Osteoblast (primary cell): ENCODE data around the gene UBQLN1. TPM values are rescaled to one million over a fixed set of nuclear protein-coding genes. Genes with fewer than 3 reads are reported as not detected.

ENCODE experiments used
- DNase-seq: peaks from one replicate; pipeline ENCODE4 v3.0.0; 2011; ENCODE audit warnings: low spot score, mixed read lengths; ENCODE audit not compliant: insufficient read length; ENCODE audit errors: missing footprints
- H2AFZ ChIP-seq: 2 replicates; pipeline ENCODE4 v1.6.0; 2011; ENCODE audit warnings: mild to moderate bottlenecking, low read length
- H3K27ac ChIP-seq: 2 replicates; pipeline ENCODE4 v1.5.1; 2011; ENCODE audit warnings: mild to moderate bottlenecking, low read depth, low read length, moderate library complexity
- H3K27me3 ChIP-seq: 2 replicates; pipeline ENCODE4 v1.6.0; 2012; ENCODE audit warnings: mild to moderate bottlenecking, control low read depth, inconsistent platforms, low read length, moderate library complexity; ENCODE audit not compliant: insufficient read depth
- H3K36me3 ChIP-seq: 2 replicates; pipeline ENCODE4 v1.5.1; 2011; ENCODE audit warnings: mild to moderate bottlenecking, low read length, control low read depth, moderate library complexity; ENCODE audit not compliant: insufficient read depth
- H3K4me1 ChIP-seq: 2 replicates; pipeline ENCODE4 v1.5.1; 2011; ENCODE audit warnings: mild to moderate bottlenecking, low read length, control low read depth, moderate library complexity; ENCODE audit not compliant: insufficient read depth
- H3K4me2 ChIP-seq: 2 replicates; pipeline ENCODE4 v1.6.0; 2011; ENCODE audit warnings: mild to moderate bottlenecking, low read length; ENCODE audit not compliant: insufficient read depth
- H3K4me3 ChIP-seq: fragments of 200-600 bp; sonication (generic); 3 replicates; pipeline ENCODE4 v1.5.1; 2012; ENCODE audit warnings: mild to moderate bottlenecking, low read length, inconsistent platforms; ENCODE audit not compliant: insufficient read depth
- H3K79me2 ChIP-seq: 2 replicates; pipeline ENCODE4 v1.6.0; 2012; ENCODE audit warnings: mild to moderate bottlenecking, low read length, control low read depth, inconsistent platforms; ENCODE audit not compliant: insufficient read depth
- H3K9me3 ChIP-seq: 2 replicates; pipeline ENCODE4 v1.5.1; 2011; ENCODE audit warnings: low read depth, low read length, control low read depth
- H4K20me1 ChIP-seq: 2 replicates; pipeline ENCODE4 v1.6.0; 2012; ENCODE audit warnings: mild to moderate bottlenecking, low read length, control low read depth; ENCODE audit not compliant: insufficient read depth
- total RNA-seq: library from RNA; depleted of rRNA; stranded (reverse); fragments of >200 nt; gene quantifications from 2 replicates; pipeline ENCODE4 v1.2.3, GENCODE V29; 2012
- TF ChIP-seq, protein P1 (sequence below): IDR thresholded peaks from 2 replicates; pipeline ENCODE4 v1.5.1; 2011; ENCODE audit warnings: mild to moderate bottlenecking, low read depth, low read length, moderate library complexity; ENCODE audit errors: extremely low read depth

UBQLN1 gene
- total RNA-seq, 1 donor = 117 TPM

GRCh38 chr9:83669067-83669466 lies 38.7 kb downstream of the UBQLN1 start:
- Histone ChIP-seq H3K4me3 (no peak overlapping the region), H3K79me2 (peaks cover 75% of the 10 kb centered on the region), H3K27me3 (no peaks in the 10 kb centered on the region), H3K4me2 (no peak overlapping the region), H3K27ac (no peak overlapping the region), H3K4me1 (no peaks in the 10 kb centered on the region), H4K20me1 (no peaks in the 10 kb centered on the region), H3K36me3 (peaks cover 50% of the 10 kb centered on the region), H3K9me3 (no peaks in the 10 kb centered on the region), H2AFZ (no peak overlapping the region)
- DNase-seq = no peak
- TF ChIP-seq, protein P1, sequence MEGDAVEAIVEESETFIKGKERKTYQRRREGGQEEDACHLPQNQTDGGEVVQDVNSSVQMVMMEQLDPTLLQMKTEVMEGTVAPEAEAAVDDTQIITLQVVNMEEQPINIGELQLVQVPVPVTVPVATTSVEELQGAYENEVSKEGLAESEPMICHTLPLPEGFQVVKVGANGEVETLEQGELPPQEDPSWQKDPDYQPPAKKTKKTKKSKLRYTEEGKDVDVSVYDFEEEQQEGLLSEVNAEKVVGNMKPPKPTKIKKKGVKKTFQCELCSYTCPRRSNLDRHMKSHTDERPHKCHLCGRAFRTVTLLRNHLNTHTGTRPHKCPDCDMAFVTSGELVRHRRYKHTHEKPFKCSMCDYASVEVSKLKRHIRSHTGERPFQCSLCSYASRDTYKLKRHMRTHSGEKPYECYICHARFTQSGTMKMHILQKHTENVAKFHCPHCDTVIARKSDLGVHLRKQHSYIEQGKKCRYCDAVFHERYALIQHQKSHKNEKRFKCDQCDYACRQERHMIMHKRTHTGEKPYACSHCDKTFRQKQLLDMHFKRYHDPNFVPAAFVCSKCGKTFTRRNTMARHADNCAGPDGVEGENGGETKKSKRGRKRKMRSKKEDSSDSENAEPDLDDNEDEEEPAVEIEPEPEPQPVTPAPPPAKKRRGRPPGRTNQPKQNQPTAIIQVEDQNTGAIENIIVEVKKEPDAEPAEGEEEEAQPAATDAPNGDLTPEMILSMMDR = no peak

DNA sequence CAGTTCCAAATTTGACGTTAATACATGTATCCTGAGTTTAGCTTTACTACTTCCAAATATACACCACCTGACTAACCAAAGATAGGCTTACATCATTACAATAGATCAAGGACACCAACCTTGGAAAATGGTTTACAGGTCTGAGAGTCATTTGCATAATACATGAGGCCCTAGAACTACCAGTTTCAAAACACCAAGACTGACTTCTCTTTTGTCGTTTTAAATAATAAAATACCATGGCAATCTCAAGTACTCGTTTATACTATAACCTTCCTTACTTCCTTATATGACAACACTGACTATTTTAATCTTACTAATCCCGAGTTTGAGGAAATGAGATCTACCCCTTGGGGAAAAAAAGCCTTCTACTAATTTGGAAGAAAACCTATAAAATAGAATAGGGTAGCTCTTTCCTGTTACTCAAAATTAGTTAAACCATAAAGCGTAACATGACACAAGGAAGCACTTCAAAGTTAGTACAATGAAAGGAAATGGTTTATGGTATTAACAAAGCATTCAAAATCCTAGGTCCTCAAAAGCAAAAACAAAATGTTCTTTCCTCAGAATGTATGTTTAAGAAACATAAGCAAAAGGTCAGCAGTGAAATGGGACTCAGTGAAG lies 42.1 kb downstream of the UBQLN1 start:
- no peak overlapping the region for H2AFZ ChIP-seq
- TF ChIP-seq, protein P1 = no peak
- DNase-seq = no peak
- no peaks in the 10 kb centered on the region for H4K20me1 ChIP-seq
- no peaks in the 10 kb centered on the region for H3K27me3 ChIP-seq
- H3K9me3 ChIP-seq = no peaks in the 10 kb centered on the region
- H3K4me2 ChIP-seq = no peak overlapping the region
- peaks cover 49% of the 10 kb centered on the region for H3K79me2 ChIP-seq
- no peak overlapping the region for H3K4me3 ChIP-seq
- peaks cover 60% of the 10 kb centered on the region for H3K36me3 ChIP-seq
- no peaks in the 10 kb centered on the region for H3K4me1 ChIP-seq
- no peak overlapping the region for H3K27ac ChIP-seq

GRCh38 chr9:83662933-83663332 lies 44.8 kb downstream of the UBQLN1 start:
- no peak overlapping the region for H3K4me3 ChIP-seq
- peaks cover 66% of the 10 kb centered on the region for H3K36me3 ChIP-seq
- no peak overlapping the region for H3K4me2 ChIP-seq
- no peaks in the 10 kb centered on the region for H3K4me1 ChIP-seq
- peaks cover 38% of the 10 kb centered on the region for H3K79me2 ChIP-seq
- TF ChIP-seq, protein P1 = no peak
- H2AFZ ChIP-seq = no peak overlapping the region
- H3K27me3 ChIP-seq = no peaks in the 10 kb centered on the region
- H3K9me3 ChIP-seq = no peaks in the 10 kb centered on the region
- no peaks in the 10 kb centered on the region for H4K20me1 ChIP-seq
- H3K27ac ChIP-seq = no peak overlapping the region
- DNase-seq = no peak

- Histone ChIP-seq H4K20me1 (no peaks in the 10 kb centered on the region), H2AFZ (no peak overlapping the region), H3K36me3 (peaks cover 60% of the 10 kb centered on the region), H3K27me3 (no peaks in the 10 kb centered on the region), H3K9me3 (no peaks in the 10 kb centered on the region), H3K4me2 (no peak overlapping the region), H3K79me2 (peaks cover 15% of the 10 kb centered on the region), H3K27ac (no peak overlapping the region), H3K4me3 (no peak overlapping the region), H3K4me1 (no peaks in the 10 kb centered on the region)
- TF ChIP-seq, protein P1 = no peak
- no peak for DNase-seq
These were observed 50.8 kb downstream of the UBQLN1 start for GRCh38 chr9:83656952-83657351.
